Smooth muscle cell (in vitro differentiated cells): ENCODE measurements around the gene CLASP1. TPM values are rescaled to one million over a fixed set of nuclear protein-coding genes. Genes with fewer than 3 reads are reported as not detected.
"Not testable (repeated sequence)": the region's sequence is repeated elsewhere in the genome, so short reads cannot be mapped to it uniquely, and the experiment has no call there.

Experiments
- DNase-seq: peaks from one replicate; lab custom pipeline; 2025; ENCODE audit not compliant: unreplicated experiment; lab: John Stamatoyannopoulos, UW
- H2AFZ ChIP-seq: fragments of 200-600 bp; sonication (generic); 2 replicates; pipeline ENCODE4 v1.6.0; 2016; ENCODE audit warnings: antibody characterized with exemption, low read depth, mild to moderate bottlenecking
- H3F3A ChIP-seq: fragments of 200-600 bp; sonication (generic); 2 replicates; pipeline ENCODE4 v1.6.0; 2017; ENCODE audit warnings: antibody characterized with exemption, low read depth
- H3K27ac ChIP-seq: fragments of 200-600 bp; sonication (generic); 2 replicates; pipeline ENCODE4 v1.5.1; 2016; ENCODE audit warnings: low read depth, mild to moderate bottlenecking
- H3K27me3 ChIP-seq: fragments of 200-600 bp; sonication (generic); 2 replicates; pipeline ENCODE4 v1.6.1; 2016; ENCODE audit warnings: low read depth, mild to moderate bottlenecking
- H3K36me3 ChIP-seq: fragments of 200-600 bp; sonication (generic); 2 replicates; pipeline ENCODE4 v1.5.1; 2016; ENCODE audit warnings: low read depth
- H3K4me1 ChIP-seq: fragments of 200-600 bp; sonication (generic); 2 replicates; pipeline ENCODE4 v1.5.1; 2016; ENCODE audit warnings: low read depth
- H3K4me2 ChIP-seq: fragments of 200-600 bp; sonication (generic); 2 replicates; pipeline ENCODE4 v1.6.0; 2016; ENCODE audit warnings: mild to moderate bottlenecking
- H3K4me3 ChIP-seq: fragments of 200-600 bp; sonication (generic); 2 replicates; pipeline ENCODE4 v1.5.1; 2016; ENCODE audit warnings: mild to moderate bottlenecking
- H3K79me2 ChIP-seq: fragments of 200-600 bp; sonication (generic); 2 replicates; pipeline ENCODE4 v1.6.0; 2016; ENCODE audit warnings: low read depth, mild to moderate bottlenecking
- H3K9ac ChIP-seq: fragments of 200-600 bp; sonication (generic); 2 replicates; pipeline ENCODE4 v1.6.0; 2016; ENCODE audit warnings: low read depth
- H3K9me3 ChIP-seq: fragments of 200-600 bp; sonication (generic); replicated peaks from 2 replicates; pipeline ENCODE4 v1.5.1; 2016; ENCODE audit warnings: low read depth
- H4K20me1 ChIP-seq: fragments of 200-600 bp; sonication (generic); 2 replicates; pipeline ENCODE4 v1.6.0; 2016; ENCODE audit warnings: low read depth
- CTCF ChIP-seq: fragments of 200-600 bp; sonication (generic); IDR thresholded peaks from 2 replicates; pipeline ENCODE4 v1.5.1; 2017; ENCODE audit warnings: borderline replicate concordance, mild to moderate bottlenecking, antibody characterized with exemption; ENCODE audit not compliant: insufficient read depth, poor library complexity, severe bottlenecking
- WGBS: methylation state at CpG from one replicate; pipeline ENCODE4 v1.1.7; 2016; ENCODE audit warnings: low lambda C conversion rate; 5-methylcytosine and 5-hydroxymethylcytosine counted together
- polyA plus RNA-seq: library from polyadenylated mRNA; unstranded; fragments of >200 nt; fragmentation: Nextera tagmentation; extraction: Ambion mirVana; gene quantifications from 2 replicates; pipeline ENCODE4 v1.2.1, GENCODE V29; 2016
- total RNA-seq: library from RNA; depleted of rRNA; stranded (reverse); fragments of >200 nt; gene quantifications from 2 replicates; pipeline ENCODE4 v1.2.3, GENCODE V29; 2014

CLASP1 gene
- total and polyA plus RNA-seq, 2 experiments from 2014 or later, result 15.0 to 33.8 TPM

DNA sequence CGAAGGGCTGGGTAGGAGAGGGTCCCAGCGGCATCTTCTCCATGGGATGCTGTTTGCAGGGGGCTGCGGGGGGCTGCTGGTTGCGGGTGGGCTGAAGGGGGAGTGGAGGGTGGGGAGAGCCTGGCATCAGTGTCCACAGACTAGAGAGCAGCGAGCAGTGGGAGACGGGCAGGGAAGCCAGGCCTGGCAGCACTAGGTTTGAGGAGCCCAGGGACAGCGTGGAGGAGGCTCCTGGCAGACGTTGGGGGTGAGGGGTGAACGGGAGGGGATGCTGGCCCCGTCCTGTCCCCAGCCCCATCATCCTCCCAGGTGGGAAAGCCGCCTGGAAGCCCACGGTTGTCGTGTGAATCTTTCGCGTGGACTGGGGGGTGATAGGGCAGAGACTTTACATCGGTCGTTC, 316.0 kb downstream of the CLASP1 start:
- 87% methylated on average over 15 of the region's 17 CpGs for WGBS
- H3K4me3 ChIP-seq, result no peak overlapping the region
- H3K4me1 ChIP-seq, result no peaks in the 10 kb centered on the region
- H3K36me3 ChIP-seq, result no peaks in the 10 kb centered on the region
- no peaks in the 10 kb centered on the region for H3K9me3 ChIP-seq
- TF ChIP-seq CTCF, result no peak
- H3K27me3 ChIP-seq, result no peaks in the 10 kb centered on the region
- H4K20me1 ChIP-seq, result no peaks in the 10 kb centered on the region
- no peak overlapping the region for H3K27ac ChIP-seq
- H2AFZ ChIP-seq, result no peak overlapping the region
- no peaks in the 10 kb centered on the region for H3F3A ChIP-seq
- H3K9ac ChIP-seq, result no peak overlapping the region
- H3K79me2 ChIP-seq, result no peaks in the 10 kb centered on the region
- DNase-seq, result no peak
- H3K4me2 ChIP-seq, result no peak overlapping the region

DNA sequence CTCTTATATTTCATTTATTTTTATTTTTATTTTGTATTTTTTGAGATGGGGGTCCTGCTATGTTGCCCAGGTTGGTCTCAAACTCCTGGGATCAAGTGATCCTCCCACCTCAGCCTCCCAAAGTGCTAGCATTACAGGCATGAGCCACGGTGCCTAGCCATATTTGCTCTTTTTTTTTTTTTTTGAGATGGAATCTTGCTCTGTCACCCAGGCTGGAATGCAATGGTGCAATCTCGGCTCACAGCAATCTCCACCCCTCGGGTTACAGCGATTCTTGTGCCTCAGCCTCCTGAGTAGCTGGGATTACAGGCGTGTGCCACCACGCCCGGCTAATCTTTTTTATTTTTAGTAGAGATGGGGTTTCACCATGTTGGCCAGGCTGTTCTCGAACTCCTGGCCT, 317.9 kb downstream of the CLASP1 start:
- not testable (repeated sequence) for H3F3A ChIP-seq, H3K4me1 ChIP-seq, H3K4me2 ChIP-seq, H3K27me3 ChIP-seq, H3K27ac ChIP-seq, H3K4me3 ChIP-seq, H3K9ac ChIP-seq, H3K36me3 ChIP-seq, H2AFZ ChIP-seq, DNase-seq, H3K9me3 ChIP-seq, H3K79me2 ChIP-seq, H4K20me1 ChIP-seq
- 77% methylated on average over 8 of the region's 8 CpGs for WGBS

GRCh38 chr2:121330921-121331320, 318.3 kb downstream of the CLASP1 start:
- Histone ChIP-seq H3K9ac (no peak overlapping the region), H3K9me3 (no peaks in the 10 kb centered on the region), H3K27me3 (no peaks in the 10 kb centered on the region), H3K27ac (no peak overlapping the region), H3K36me3 (no peaks in the 10 kb centered on the region), H3K4me3 (no peak overlapping the region), H3K4me1 (no peaks in the 10 kb centered on the region), H3F3A (no peaks in the 10 kb centered on the region), H2AFZ (no peak overlapping the region), H4K20me1 (no peaks in the 10 kb centered on the region), H3K79me2 (no peaks in the 10 kb centered on the region), H3K4me2 (no peak overlapping the region)
- no peak for TF ChIP-seq CTCF
- no peak for DNase-seq
- 92% methylated on average over 15 of the region's 15 CpGs for WGBS

GRCh38 chr2:121329786-121330185, 319.5 kb downstream of the CLASP1 start:
- H3K4me3 ChIP-seq, result no peak overlapping the region
- H3K9me3 ChIP-seq, result no peaks in the 10 kb centered on the region
- H2AFZ ChIP-seq, result no peak overlapping the region
- no peaks in the 10 kb centered on the region for H3K4me1 ChIP-seq
- H3K36me3 ChIP-seq, result no peaks in the 10 kb centered on the region
- no peaks in the 10 kb centered on the region for H3F3A ChIP-seq
- no peak for TF ChIP-seq CTCF
- H3K4me2 ChIP-seq, result no peak overlapping the region
- no peak for DNase-seq
- peaks cover 3% of the 10 kb centered on the region for H3K27me3 ChIP-seq
- H3K9ac ChIP-seq, result no peak overlapping the region
- no peak overlapping the region for H3K27ac ChIP-seq
- no peaks in the 10 kb centered on the region for H4K20me1 ChIP-seq
- no peaks in the 10 kb centered on the region for H3K79me2 ChIP-seq
- WGBS, result 88% methylated on average over 6 of the region's 6 CpGs
